Muscle of leg (tissue), 16 donors: Measurements from ENCODE around the gene RNF130. TPM values are rescaled to one million over a fixed set of nuclear protein-coding genes. Genes with fewer than 3 reads are reported as not detected.

Experiments used
- DNase-seq: peaks from one replicate; pipeline ENCODE4 v3.0.0; 2013
- H3K27ac ChIP-seq: one replicate; pipeline ENCODE4 v1.5.1; 2013; ENCODE audit warnings: mild to moderate bottlenecking, low read length, control low read depth
- H3K27me3 ChIP-seq: one replicate; pipeline ENCODE4 v1.6.1; 2013; ENCODE audit warnings: low read length; ENCODE audit not compliant: control insufficient read depth, insufficient read depth
- H3K36me3 ChIP-seq: one replicate; pipeline ENCODE4 v1.6.1; 2013; ENCODE audit warnings: low read length; ENCODE audit not compliant: control insufficient read depth, insufficient read depth
- H3K4me1 ChIP-seq: one replicate; pipeline ENCODE4 v1.6.1; 2013; ENCODE audit warnings: low read length; ENCODE audit not compliant: control insufficient read depth, insufficient read depth
- H3K4me3 ChIP-seq: one replicate; pipeline ENCODE4 v1.5.1; 2013; ENCODE audit warnings: low read length, control low read depth
- H3K9me3 ChIP-seq: replicated peaks from 2 replicates; pipeline ENCODE4 v1.6.1; 2013; ENCODE audit warnings: low read depth, low read length; ENCODE audit not compliant: control insufficient read depth
- WGBS: methylation state at CpG from one replicate; pipeline ENCODE4 v1.1.5; 2013; ENCODE audit warnings: missing lambda C conversion rate; ENCODE audit not compliant: insufficient coverage; 5-methylcytosine and 5-hydroxymethylcytosine counted together
- long read RNA-seq, 11 donors: transcript quantifications; one replicate each; lab custom pipeline, GENCODE V29; 2026
- polyA plus RNA-seq, 8 donors: library from polyadenylated mRNA; unstranded; fragments of 120-200 nt; gene quantifications; one replicate each; pipeline versions ENCODE4 v1.2.1 to v1.2.3, GENCODE V29; 2013; ENCODE audit warnings: inconsistent platforms in 1 of 8, low replicate concordance in 1 of 8; ENCODE audit not compliant: insufficient read length in 8 of 8, insufficient read depth in 1 of 8
- total RNA-seq: library from RNA; stranded (reverse); fragments of 120-200 nt; gene quantifications from one replicate; pipeline ENCODE4 v1.2.4, GENCODE V29; 2013

The RNF130 gene, protein sequence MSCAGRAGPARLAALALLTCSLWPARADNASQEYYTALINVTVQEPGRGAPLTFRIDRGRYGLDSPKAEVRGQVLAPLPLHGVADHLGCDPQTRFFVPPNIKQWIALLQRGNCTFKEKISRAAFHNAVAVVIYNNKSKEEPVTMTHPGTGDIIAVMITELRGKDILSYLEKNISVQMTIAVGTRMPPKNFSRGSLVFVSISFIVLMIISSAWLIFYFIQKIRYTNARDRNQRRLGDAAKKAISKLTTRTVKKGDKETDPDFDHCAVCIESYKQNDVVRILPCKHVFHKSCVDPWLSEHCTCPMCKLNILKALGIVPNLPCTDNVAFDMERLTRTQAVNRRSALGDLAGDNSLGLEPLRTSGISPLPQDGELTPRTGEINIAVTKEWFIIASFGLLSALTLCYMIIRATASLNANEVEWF
- 37.0 TPM for total RNA-seq
- 10 to 100 TPM; 34.4 to 45.3 (median 37.3) TPM for polyA plus RNA-seq
- long read RNA-seq, donor 1, full-length matches to known transcripts = 12 of 18 reads
- long read RNA-seq, donor 1, partial matches to known transcripts = 6 of 18 reads
- long read RNA-seq, donor 1, other reads (novel, unspliced or antisense) = 0 of 18 reads
- long read RNA-seq, donor 2, partial matches to known transcripts = 0 of 3 reads
- long read RNA-seq, donor 2, other reads (novel, unspliced or antisense) = 0 of 3 reads
- long read RNA-seq, donor 3, full-length matches to known transcripts = 29 of 29 reads
- long read RNA-seq, donor 3, partial matches to known transcripts = 0 of 29 reads
- long read RNA-seq, donor 3, other reads (novel, unspliced or antisense) = 0 of 29 reads
- long read RNA-seq, donor 4, transcript RNF130-205 (9 exons, 2,263 nt) = major isoform, 10 of 11 reads
- long read RNA-seq, donor 4, partial matches to known transcripts = 0 of 11 reads
- long read RNA-seq, donor 4, other reads (novel, unspliced or antisense) = 0 of 11 reads
- long read RNA-seq, donor 5, transcript RNF130-205 (9 exons, 2,263 nt) = major isoform, 43 of 86 reads
- long read RNA-seq, donor 5, partial matches to known transcripts = 38 of 86 reads
- long read RNA-seq, donor 5, other reads (novel, unspliced or antisense) = 0 of 86 reads
- long read RNA-seq, donor 6, transcript RNF130-205 (9 exons, 2,263 nt) = major isoform, 24 of 39 reads
- long read RNA-seq, donor 6, partial matches to known transcripts = 12 of 39 reads
- long read RNA-seq, donor 6, other reads (novel, unspliced or antisense) = 0 of 39 reads
- long read RNA-seq, donor 7, transcript RNF130-205 (9 exons, 2,263 nt) = major isoform, 19 of 61 reads
- long read RNA-seq, donor 7, partial matches to known transcripts = 41 of 61 reads
- long read RNA-seq, donor 7, other reads (novel, unspliced or antisense) = 0 of 61 reads
- long read RNA-seq, donor 8, transcript RNF130-205 (9 exons, 2,263 nt) = major isoform, 21 of 40 reads
- long read RNA-seq, donor 8, partial matches to known transcripts = 15 of 40 reads
- long read RNA-seq, donor 8, other reads (novel, unspliced or antisense) = 0 of 40 reads
- long read RNA-seq, donor 9, transcript RNF130-205 (9 exons, 2,263 nt) = major isoform, 13 of 23 reads
- long read RNA-seq, donor 9, partial matches to known transcripts = 9 of 23 reads
- long read RNA-seq, donor 9, other reads (novel, unspliced or antisense) = 0 of 23 reads
- long read RNA-seq, donor 10, transcript RNF130-205 (9 exons, 2,263 nt) = major isoform, 16 of 46 reads
- long read RNA-seq, donor 10, partial matches to known transcripts = 25 of 46 reads
- long read RNA-seq, donor 10, other reads (novel, unspliced or antisense) = 0 of 46 reads
- long read RNA-seq, donor 11, transcript RNF130-205 (9 exons, 2,263 nt) = major isoform, 16 of 16 reads
- long read RNA-seq, donor 11, partial matches to known transcripts = 0 of 16 reads
- long read RNA-seq, donor 11, other reads (novel, unspliced or antisense) = 0 of 16 reads

DNA sequence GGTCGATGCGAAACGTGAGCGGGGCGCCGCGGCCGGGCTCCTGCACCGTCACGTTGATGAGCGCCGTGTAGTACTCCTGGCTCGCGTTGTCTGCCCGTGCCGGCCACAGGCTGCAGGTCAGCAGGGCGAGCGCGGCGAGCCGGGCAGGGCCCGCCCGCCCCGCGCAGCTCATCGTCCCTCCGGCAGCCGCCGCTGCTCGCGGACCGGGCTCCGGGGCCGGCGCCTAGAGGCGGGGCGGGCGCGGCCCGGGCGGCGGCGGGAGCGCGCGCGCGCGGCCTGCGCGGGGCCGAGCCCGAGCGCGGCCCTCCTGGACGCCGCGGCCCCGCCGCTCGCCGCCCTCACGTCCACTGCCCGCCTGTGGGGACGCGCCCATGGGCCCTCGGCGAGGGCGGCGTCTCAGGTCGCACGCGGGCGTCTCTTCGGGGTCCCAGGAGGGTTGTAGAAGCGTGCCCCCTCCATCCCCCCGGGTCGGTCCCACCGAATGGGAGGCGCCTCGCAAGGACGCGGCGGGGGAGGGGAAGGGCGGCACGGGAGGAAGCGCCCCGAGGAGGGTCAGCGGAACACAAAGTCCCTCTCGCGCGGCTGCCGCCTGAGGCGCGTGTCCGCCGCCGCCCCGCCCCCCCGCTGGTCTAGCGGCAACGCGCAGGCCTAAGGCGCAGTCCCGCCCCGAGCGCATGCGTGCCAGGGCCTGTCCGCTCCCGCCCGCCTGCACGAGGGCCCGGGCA lies at the start of gene RNF130:
RNF130 (minus strand) TSS at position 229 of the 725 bp plus-strand sequence; CDS start at position 172, 57 bp downstream.
- H3K27me3 ChIP-seq = peaks cover 14% of the 10 kb centered on the region
- H3K27ac ChIP-seq = peak within 1 kb of the TSS; percentile 95
- peak; percentile 98 for DNase-seq
- peak within 1 kb of the TSS; percentile 77 for H3K4me3 ChIP-seq
- peaks cover 13% of the 10 kb centered on the region for H3K4me1 ChIP-seq
- H3K9me3 ChIP-seq = peaks cover 6% of the 10 kb centered on the region
- under 1% methylated on average over 103 of the region's 113 CpGs for WGBS
- H3K36me3 ChIP-seq = no peaks in the 10 kb centered on the region

DNA sequence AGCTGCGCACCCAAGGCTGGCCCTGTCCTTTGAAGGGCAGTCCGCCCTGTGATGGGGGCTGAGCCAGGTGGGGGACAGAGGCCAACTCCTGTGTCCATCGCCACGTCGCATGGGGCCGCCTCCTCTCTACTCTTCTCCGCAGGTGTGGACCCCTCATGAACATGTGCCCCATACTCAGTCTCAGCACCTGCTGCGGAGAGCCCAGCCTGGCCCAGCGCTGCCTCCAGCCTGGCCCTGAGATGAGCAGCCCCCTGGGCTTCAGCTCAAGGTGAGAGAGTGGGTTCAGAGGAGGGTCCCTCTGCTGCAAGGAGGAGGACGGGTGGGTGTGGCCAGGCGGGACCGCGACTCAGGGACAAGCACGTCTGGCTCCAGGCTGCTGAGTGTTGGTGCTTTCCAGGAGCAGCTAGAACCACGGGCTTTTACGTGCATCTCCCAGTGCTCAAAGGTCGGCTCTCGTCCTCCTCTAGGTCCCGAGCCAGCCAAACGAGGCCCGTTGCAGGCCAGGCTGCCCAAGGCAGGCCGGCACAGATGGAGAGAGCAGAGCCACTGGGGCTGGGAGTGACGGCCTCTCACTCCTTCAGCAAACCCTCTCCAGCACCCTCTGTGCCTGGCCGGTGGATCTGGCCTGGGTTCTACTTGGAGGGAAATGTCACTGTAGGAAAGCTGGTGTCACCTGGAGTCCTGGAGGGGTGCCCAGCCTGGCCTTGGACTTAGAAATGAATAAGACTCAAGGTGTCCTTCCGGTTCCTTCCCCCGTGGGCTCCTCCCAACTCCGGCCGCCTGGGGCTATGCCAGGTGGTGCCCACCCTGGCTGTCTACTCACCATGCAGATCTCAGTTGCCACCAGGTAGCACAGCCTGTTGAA lies 48.9 kb upstream of the RNF130 start:
- no peak overlapping the region for H3K27ac ChIP-seq
- no peaks in the 10 kb centered on the region for H3K4me1 ChIP-seq
- no peaks in the 10 kb centered on the region for H3K36me3 ChIP-seq
- peaks cover 5% of the 10 kb centered on the region for H3K27me3 ChIP-seq
- H3K9me3 ChIP-seq = no peaks in the 10 kb centered on the region
- 75% methylated on average over 19 of the region's 28 CpGs for WGBS
- no peak overlapping the region for H3K4me3 ChIP-seq
- DNase-seq = no peak

- no peak overlapping the region for H3K27ac ChIP-seq
- H3K4me3 ChIP-seq = no peak overlapping the region
- peaks cover 5% of the 10 kb centered on the region for H3K27me3 ChIP-seq
- H3K9me3 ChIP-seq = no peaks in the 10 kb centered on the region
- no peak for DNase-seq
- WGBS = 94% methylated on average over 4 of the region's 12 CpGs
- H3K36me3 ChIP-seq = no peaks in the 10 kb centered on the region
- no peaks in the 10 kb centered on the region for H3K4me1 ChIP-seq
These were observed 48.3 kb upstream of the RNF130 start for GRCh38 chr5:180119903-180120236.

DNA sequence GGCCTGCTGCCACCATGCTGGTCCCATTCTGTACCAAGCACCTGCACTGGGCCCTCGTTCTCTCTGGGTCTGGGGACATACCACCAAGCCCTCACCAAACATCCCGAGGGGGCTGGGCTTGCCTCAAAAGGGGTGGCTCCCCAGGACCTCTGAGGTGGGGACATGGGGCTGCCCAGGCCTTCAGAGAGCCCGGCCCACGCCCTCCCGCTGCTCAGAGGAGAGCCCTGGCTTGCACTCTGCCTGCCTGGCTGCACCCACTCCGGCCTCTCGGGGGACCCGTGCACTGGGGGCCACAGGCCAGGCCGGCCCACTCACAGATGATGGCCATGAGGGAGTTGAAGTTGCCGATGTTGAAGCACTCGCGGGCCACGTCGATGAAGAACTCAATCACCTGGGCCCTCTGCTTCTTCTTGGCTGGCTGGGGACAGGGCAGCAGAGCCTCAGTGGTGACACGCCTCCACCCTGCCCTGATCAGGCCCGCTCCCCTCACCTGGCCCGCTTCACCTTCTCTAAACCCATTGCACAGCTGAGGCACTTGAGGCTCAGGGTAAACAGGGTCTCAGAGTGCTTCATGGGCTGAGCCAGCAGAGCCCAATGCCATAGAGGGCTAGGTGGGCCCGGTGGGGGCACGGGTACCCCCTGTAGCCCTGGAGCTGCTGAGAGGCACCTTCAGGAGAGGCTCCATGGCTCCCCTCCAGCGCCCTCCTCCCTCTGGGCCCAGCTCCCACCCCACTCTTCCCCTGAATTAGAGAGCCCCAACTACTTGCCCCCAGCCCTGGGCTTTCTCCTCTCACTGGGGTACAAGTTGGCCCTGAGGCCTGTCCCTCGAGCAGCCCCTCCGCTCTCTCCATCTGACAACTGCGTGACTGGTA lies 47.7 kb upstream of the RNF130 start:
- Histone ChIP-seq H3K27ac (no peak overlapping the region), H3K27me3 (peaks cover 2% of the 10 kb centered on the region), H3K4me3 (no peak overlapping the region), H3K4me1 (no peaks in the 10 kb centered on the region), H3K9me3 (no peaks in the 10 kb centered on the region), H3K36me3 (no peaks in the 10 kb centered on the region)
- 93% methylated on average over 22 of the region's 23 CpGs for WGBS
- DNase-seq = no peak

GRCh38 chr5:180118391-180118791 lies 46.8 kb upstream of the RNF130 start:
- H3K27ac ChIP-seq = no peak overlapping the region
- H3K36me3 ChIP-seq = no peaks in the 10 kb centered on the region
- no peaks in the 10 kb centered on the region for H3K27me3 ChIP-seq
- 81% methylated on average over 14 of the region's 14 CpGs for WGBS
- no peaks in the 10 kb centered on the region for H3K9me3 ChIP-seq
- no peak for DNase-seq
- no peaks in the 10 kb centered on the region for H3K4me1 ChIP-seq
- no peak overlapping the region for H3K4me3 ChIP-seq

- no peaks in the 10 kb centered on the region for H3K9me3 ChIP-seq
- no peak for DNase-seq
- H3K36me3 ChIP-seq = no peaks in the 10 kb centered on the region
- no peak overlapping the region for H3K4me3 ChIP-seq
- H3K4me1 ChIP-seq = no peaks in the 10 kb centered on the region
- WGBS = 77% methylated on average over 12 of the region's 14 CpGs
- H3K27me3 ChIP-seq = no peaks in the 10 kb centered on the region
- no peak overlapping the region for H3K27ac ChIP-seq
These were observed 45.6 kb upstream of the RNF130 start for GRCh38 chr5:180117000-180117725.
